K562 (cell line): ENCODE results near the gene SCO1. TPM values are rescaled to one million over a fixed set of nuclear protein-coding genes. Genes with fewer than 3 reads are reported as not detected.

ENCODE experiments used
- BDP1 ChIP-seq: IDR thresholded peaks from 3 replicates; pipeline ENCODE4 v1.6.1; 2011; ENCODE audit not compliant: insufficient read length, insufficient read depth
- CCNT2 ChIP-seq: IDR thresholded peaks from 2 replicates; pipeline ENCODE4 v1.6.1; 2011; ENCODE audit warnings: borderline replicate concordance, low read depth, mild to moderate bottlenecking, moderate library complexity, mixed read lengths, low read length; ENCODE audit not compliant: insufficient read length; ENCODE audit errors: extremely low read depth
- DIDO1 ChIP-seq: fragments of 450-650 bp; IDR thresholded peaks from 2 replicates; pipeline ENCODE4 v1.6.1; 2016; ENCODE audit warnings: low read depth, missing biosample characterization, missing genetic modification characterization
- EP300 ChIP-seq: IDR thresholded peaks from 2 replicates; pipeline ENCODE4 v1.6.1; 2012; ENCODE audit warnings: low read length, improper control_type of control experiment
- ESRRB ChIP-seq: fragments of 250-450 bp; sonication (Bioruptor Pico); IDR thresholded peaks from 2 replicates; pipeline ENCODE4 v1.5.0; 2020; ENCODE audit warnings: mild to moderate bottlenecking, moderate library complexity, borderline replicate concordance
- HOXB6 ChIP-seq: fragments of 250-450 bp; sonication (Bioruptor Pico); IDR thresholded peaks from 2 replicates; pipeline ENCODE4 v1.5.1; 2022; ENCODE audit warnings: mild to moderate bottlenecking, borderline replicate concordance
- KLF10 ChIP-seq: fragments of 250-450 bp; sonication (Bioruptor Pico); IDR thresholded peaks from 2 replicates; pipeline ENCODE4 v1.6.1; 2021; ENCODE audit warnings: matching md5 sums
- MTA3 ChIP-seq: fragments of 450-650 bp; formaldehyde crosslinking; IDR thresholded peaks from 2 replicates; pipeline ENCODE4 v1.6.1; 2017; ENCODE audit warnings: mild to moderate bottlenecking, borderline replicate concordance
- MXI1 ChIP-seq: IDR thresholded peaks from 2 replicates; pipeline ENCODE4 v1.6.1; 2011; ENCODE audit warnings: low read depth, mild to moderate bottlenecking, improper control_type of control experiment, low read length
- NFATC3 ChIP-seq: fragments of 450-650 bp; IDR thresholded peaks from 2 replicates; pipeline ENCODE4 v1.6.1; 2017; ENCODE audit warnings: mild to moderate bottlenecking
- PTBP1 ChIP-seq: fragments of 200-400 bp; formaldehyde crosslinking; IDR thresholded peaks from 2 replicates; pipeline ENCODE4 v1.6.1; 2017; ENCODE audit warnings: low read depth, low read length
- RHOXF2B ChIP-seq: fragments of 250-450 bp; sonication (Bioruptor Pico); conservative IDR thresholded peaks from 2 replicates; pipeline ENCODE4 v1.5.1; 2021
- STAG1 ChIP-seq: sonication (generic); formaldehyde crosslinking; IDR thresholded peaks from 2 replicates; pipeline ENCODE4 v1.5.0; 2020; ENCODE audit warnings: missing genetic modification reagents, borderline replicate concordance
- TEAD1 ChIP-seq, 2 experiments: fragments of 450-650 bp in 1 of 2; sonication (generic) in 1 of 2; formaldehyde crosslinking; IDR thresholded peaks; 2 replicates each; pipeline versions ENCODE4 v1.4.0 to v1.8.0; 2020 to 2022; ENCODE audit warnings: mild to moderate bottlenecking in 2 of 2, missing genetic modification reagents in 1 of 2
- TEAD4 ChIP-seq, 2 experiments: sonication (generic) in 1 of 2; formaldehyde crosslinking in 1 of 2; IDR thresholded peaks; 2 replicates each; pipeline versions ENCODE4 v1.6.1 to v1.8.0; 2012 to 2022; ENCODE audit warnings: borderline replicate concordance in 1 of 2, inconsistent platforms in 1 of 2, low read length in 1 of 2, mild to moderate bottlenecking in 1 of 2, missing genetic modification reagents in 1 of 2
- TFE3 ChIP-seq: fragments of 450-650 bp; formaldehyde crosslinking; IDR thresholded peaks from 2 replicates; pipeline ENCODE4 v1.4.0; 2020; ENCODE audit warnings: mild to moderate bottlenecking, mixed read lengths
- ZBTB33 ChIP-seq: sonication (generic); formaldehyde crosslinking; IDR thresholded peaks from 2 replicates; pipeline ENCODE4 v1.8.1; 2023; ENCODE audit warnings: mild to moderate bottlenecking, missing genetic modification reagents
- ZKSCAN8 ChIP-seq: fragments of 200-800 bp; sonication (Bioruptor generic); IDR thresholded peaks from 2 replicates; pipeline ENCODE4 v1.6.1; 2016; ENCODE audit warnings: missing genetic modification characterization, missing compliant biosample characterization
- ZNF76 ChIP-seq: fragments of 250-450 bp; sonication (Bioruptor Pico); IDR thresholded peaks from 2 replicates; pipeline ENCODE4 v1.4.0; 2020; ENCODE audit warnings: mild to moderate bottlenecking, moderate library complexity, borderline replicate concordance
- polyA plus RNA-seq, 8 experiments: library from polyadenylated mRNA; depleted of rRNA in 4 of 8; stranded (reverse) in 5 of 8; unstranded in 3 of 8; fragments of >200 nt; fragmentation: Nextera tagmentation in 2 of 8; fragmentation: Illumina TruSeq in 1 of 8; extraction: Ambion mirVana in 2 of 8; extraction: Trizol in 1 of 8; gene quantifications; 2 replicates each; pipeline versions ENCODE4 v1.2.1 to v1.2.3, GENCODE V29; 2011 to 2014; ENCODE audit warnings: inconsistent platforms in 1 of 8, missing spikeins in 1 of 8
- total RNA-seq, 7 experiments: library from RNA; depleted of rRNA in 6 of 7; stranded (reverse); fragments of >200 nt in 6 of 7; fragmentation: Illumina TruSeq in 2 of 7; extraction: Trizol in 2 of 7; gene quantifications; 2 replicates each; pipeline versions ENCODE4 v1.2.1 to v1.2.3, GENCODE V29; 2011 to 2021; ENCODE audit warnings: low replicate concordance in 1 of 7
- TF ChIP-seq, protein P1 (sequence below): fragments of 450-650 bp; formaldehyde crosslinking; IDR thresholded peaks from 2 replicates; pipeline ENCODE4 v1.4.0; 2020; ENCODE audit warnings: mild to moderate bottlenecking, moderate library complexity
- TF ChIP-seq, protein P2 (sequence below): fragments of 250-450 bp; sonication (Bioruptor Pico); IDR thresholded peaks from 2 replicates; pipeline ENCODE4 v1.5.0; 2020; ENCODE audit warnings: mild to moderate bottlenecking

SCO1 gene
- total and polyA plus RNA-seq, 9 of the 15 experiments (the other 6 are each of a cell fraction or from before 2014, with no cell fraction given), result 7.1 to 40.9 (median 22.1) TPM

GRCh38 chr17:10737168-10737622, 39.9 kb upstream of the SCO1 start (continued):
- TF ChIP-seq ZBTB33 (CRISPR knock-in tag), result no peak
- no peak for TF ChIP-seq DIDO1 (tag)
- TF ChIP-seq TEAD4 (IDR thresholded peaks at IDR 0.05; ENCODE audit: low read length), result no peak
- TF ChIP-seq TEAD4 (CRISPR knock-in tag; IDR thresholded peaks at IDR 0.05; ENCODE audit: borderline replicate concordance), result no peak
- no peak for TF ChIP-seq TFE3
- no peak for TF ChIP-seq ZKSCAN8 (CRISPR knock-in tag)
- TF ChIP-seq HOXB6, result no peak
- TF ChIP-seq TEAD1 (CRISPR knock-in tag; IDR thresholded peaks at IDR 0.05), result no peak
- no peak for TF ChIP-seq NFATC3
- TF ChIP-seq ESRRB (CRISPR knock-in tag), result no peak
- TF ChIP-seq, protein P1, sequence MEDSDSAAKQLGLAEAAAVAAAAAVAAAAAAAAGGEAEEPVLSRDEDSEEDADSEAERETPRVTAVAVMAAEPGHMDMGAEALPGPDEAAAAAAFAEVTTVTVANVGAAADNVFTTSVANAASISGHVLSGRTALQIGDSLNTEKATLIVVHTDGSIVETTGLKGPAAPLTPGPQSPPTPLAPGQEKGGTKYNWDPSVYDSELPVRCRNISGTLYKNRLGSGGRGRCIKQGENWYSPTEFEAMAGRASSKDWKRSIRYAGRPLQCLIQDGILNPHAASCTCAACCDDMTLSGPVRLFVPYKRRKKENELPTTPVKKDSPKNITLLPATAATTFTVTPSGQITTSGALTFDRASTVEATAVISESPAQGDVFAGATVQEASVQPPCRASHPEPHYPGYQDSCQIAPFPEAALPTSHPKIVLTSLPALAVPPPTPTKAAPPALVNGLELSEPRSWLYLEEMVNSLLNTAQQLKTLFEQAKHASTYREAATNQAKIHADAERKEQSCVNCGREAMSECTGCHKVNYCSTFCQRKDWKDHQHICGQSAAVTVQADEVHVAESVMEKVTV (CRISPR knock-in tag), result peak; percentile 32; the same call in 1 of the 2 replicates
- TF ChIP-seq KLF10 (CRISPR knock-in tag), result no peak
- no peak for TF ChIP-seq STAG1 (CRISPR knock-in tag)
- no peak for TF ChIP-seq RHOXF2B (CRISPR knock-in tag)
- TF ChIP-seq EP300, result no peak
- no peak for TF ChIP-seq CCNT2
- TF ChIP-seq MTA3, result no peak
- TF ChIP-seq ZNF76 (CRISPR knock-in tag), result no peak
- no peak for TF ChIP-seq MXI1
- TF ChIP-seq, protein P2, sequence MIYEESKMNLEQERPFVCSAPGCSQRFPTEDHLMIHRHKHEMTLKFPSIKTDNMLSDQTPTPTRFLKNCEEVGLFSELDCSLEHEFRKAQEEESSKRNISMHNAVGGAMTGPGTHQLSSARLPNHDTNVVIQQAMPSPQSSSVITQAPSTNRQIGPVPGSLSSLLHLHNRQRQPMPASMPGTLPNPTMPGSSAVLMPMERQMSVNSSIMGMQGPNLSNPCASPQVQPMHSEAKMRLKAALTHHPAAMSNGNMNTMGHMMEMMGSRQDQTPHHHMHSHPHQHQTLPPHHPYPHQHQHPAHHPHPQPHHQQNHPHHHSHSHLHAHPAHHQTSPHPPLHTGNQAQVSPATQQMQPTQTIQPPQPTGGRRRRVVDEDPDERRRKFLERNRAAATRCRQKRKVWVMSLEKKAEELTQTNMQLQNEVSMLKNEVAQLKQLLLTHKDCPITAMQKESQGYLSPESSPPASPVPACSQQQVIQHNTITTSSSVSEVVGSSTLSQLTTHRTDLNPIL (CRISPR knock-in tag), result no peak
- no peak for TF ChIP-seq PTBP1
- no peak for TF ChIP-seq BDP1
